HCT116 (cell line): ENCODE results near the gene LRRC4C. TPM values are rescaled to one million over a fixed set of nuclear protein-coding genes. Genes with fewer than 3 reads are reported as not detected.

ENCODE experiments used
- ATAC-seq: fragments of 200-7000 bp; cut with Tn5 transposase; 2 replicates; pipeline ENCODE4 v1.9.1; 2020; ENCODE audit warnings: mild to moderate bottlenecking, moderate library complexity
- BruUV-seq: library from RNA; stranded (reverse); fragments of 400-500 nt; replicated peaks from 2 replicates; lab custom pipeline; 2021; lab: Mats Ljungman, UMichigan
- CTCF ChIA-PET: fragments of 300-600 bp; sonication (Branson Sonifier 250); formaldehyde crosslinking; loops from one replicate; lab custom pipeline; 2021; ENCODE audit warnings: antibody characterized with exemption; lab: Charles Lee
- POLR2A ChIA-PET: fragments of 300-600, 350-600 bp; sonication (Branson Sonifier 250); formaldehyde crosslinking; loops from one replicate; lab custom pipeline; 2021; ENCODE audit warnings: antibody characterized with exemption; lab: Charles Lee
- RAD21 ChIA-PET, 2 experiments: fragments of 300-600 bp; sonication (Branson Sonifier 250); formaldehyde crosslinking; loops; one replicate each; lab custom pipeline; 2023; ENCODE audit warnings: low total read pairs in 2 of 2; ENCODE audit not compliant: uncharacterized antibody in 2 of 2, unreplicated experiment in 2 of 2, low non-redundant PET in 1 of 2; lab: Charles Lee
- DNase-seq: peaks from one replicate; pipeline ENCODE4 v3.0.0-alpha.2; 2010; ENCODE audit warnings: low read depth, low spot score
- H2AFZ ChIP-seq: fragments of 200-600 bp; shearing (Covaris generic), sonication (generic); 2 replicates; pipeline ENCODE4 v1.6.1; 2017; ENCODE audit warnings: low read depth, mixed run types, mixed read lengths, antibody characterized with exemption, low read length; ENCODE audit not compliant: poor library complexity, severe bottlenecking
- H3K27ac ChIP-seq: 2 replicates; pipeline ENCODE4 v1.5.1; 2012; ENCODE audit warnings: low read depth, low read length
- H3K27me3 ChIP-seq: fragments of 200-600 bp; sonication (generic); 2 replicates; pipeline ENCODE4 v1.6.1; 2016; ENCODE audit warnings: mixed run types, low read length, mixed read lengths; ENCODE audit not compliant: insufficient read depth
- H3K36me3 ChIP-seq, 2 experiments: fragments of 200-500 bp in 1 of 2; fragments of 200-600 bp in 1 of 2; sonication (Bioruptor generic) in 1 of 2; sonication (generic) in 1 of 2; 2 replicates each; pipeline versions ENCODE4 v1.5.1 to v1.6.1; 2014 to 2016; ENCODE audit warnings: low read length in 2 of 2, inconsistent platforms in 1 of 2, mixed read lengths in 1 of 2, mixed run types in 1 of 2; ENCODE audit not compliant: insufficient read depth in 2 of 2, control insufficient read depth in 1 of 2
- H3K4me1 ChIP-seq, 2 experiments: fragments of 200-600 bp in 1 of 2; sonication (generic) in 1 of 2; 2 replicates each; pipeline versions ENCODE4 v1.5.1 to v1.6.1; 2012 to 2017; ENCODE audit warnings: low read length in 2 of 2, inconsistent platforms in 1 of 2, mild to moderate bottlenecking in 1 of 2, mixed read lengths in 1 of 2, mixed run types in 1 of 2, moderate library complexity in 1 of 2; ENCODE audit not compliant: insufficient read depth in 2 of 2, control insufficient read depth in 1 of 2
- H3K4me2 ChIP-seq: fragments of 200-600 bp; sonication (generic); 2 replicates; pipeline ENCODE4 v1.6.1; 2017; ENCODE audit warnings: mixed run types, low read length, mixed read lengths
- H3K4me3 ChIP-seq, 2 experiments: fragments of 200-600 bp in 1 of 2; sonication (generic) in 1 of 2; replicated peaks in 1 of 2; 2 replicates each; pipeline ENCODE4 v1.5.1; 2011 to 2016; ENCODE audit warnings: low read length in 2 of 2, control low read depth in 1 of 2, low read depth in 1 of 2, mild to moderate bottlenecking in 1 of 2, mixed read lengths in 1 of 2, mixed run types in 1 of 2
- H3K79me2 ChIP-seq: fragments of 200-600 bp; sonication (generic); 2 replicates; pipeline ENCODE4 v1.6.1; 2017; ENCODE audit warnings: mild to moderate bottlenecking, mixed run types, low read length, moderate library complexity, mixed read lengths; ENCODE audit not compliant: insufficient read depth
- H3K9ac ChIP-seq: fragments of 200-600 bp; sonication (generic); 2 replicates; pipeline ENCODE4 v1.6.1; 2016; ENCODE audit warnings: low read length, mixed read lengths
- H3K9me2 ChIP-seq: fragments of 200-600 bp; sonication (generic), shearing (Covaris generic); 2 replicates; pipeline ENCODE4 v1.6.1; 2017; ENCODE audit warnings: mixed run types, mild to moderate bottlenecking, moderate library complexity; ENCODE audit not compliant: insufficient read depth
- H3K9me3 ChIP-seq, 2 experiments: fragments of 200-500 bp in 1 of 2; fragments of 200-600 bp in 1 of 2; sonication (Bioruptor generic) in 1 of 2; sonication (generic) in 1 of 2; 2 replicates each; pipeline ENCODE4 v1.6.1; 2014 to 2017; ENCODE audit warnings: low read length in 2 of 2, mixed read lengths in 2 of 2, inconsistent platforms in 1 of 2, low read depth in 1 of 2, mild to moderate bottlenecking in 1 of 2, mixed run types in 1 of 2, moderate library complexity in 1 of 2; ENCODE audit not compliant: control insufficient read depth in 1 of 2, insufficient read depth in 1 of 2
- H4K20me1 ChIP-seq: fragments of 200-600 bp; sonication (generic), shearing (Covaris generic); 2 replicates; pipeline ENCODE4 v1.6.1; 2017; ENCODE audit warnings: mixed run types, mild to moderate bottlenecking, moderate library complexity; ENCODE audit not compliant: insufficient read depth
- ELF1 ChIP-seq: IDR thresholded peaks from 2 replicates; pipeline ENCODE4 v1.6.1; 2012; ENCODE audit warnings: low read depth, borderline replicate concordance
- EZH2 ChIP-seq: fragments of 200-600 bp; sonication (generic); IDR thresholded peaks from 2 replicates; pipeline ENCODE4 v1.6.1; 2017; ENCODE audit warnings: antibody characterized with exemption, mixed run types
- EZH2phosphoT487 ChIP-seq: fragments of 200-600 bp; IDR thresholded peaks from 2 replicates; pipeline ENCODE4 v1.6.1; 2018; ENCODE audit warnings: antibody characterized with exemption, borderline replicate concordance
- FOSL1 ChIP-seq: IDR thresholded peaks from 2 replicates; pipeline ENCODE4 v1.6.1; 2012; ENCODE audit warnings: low read depth
- JUND ChIP-seq: IDR thresholded peaks from 2 replicates; pipeline ENCODE4 v1.6.1; 2012
- MAX ChIP-seq: IDR thresholded peaks from 2 replicates; pipeline ENCODE4 v1.6.1; 2012
- POLR2A ChIP-seq: IDR thresholded peaks from 2 replicates; pipeline ENCODE4 v1.7.0; 2011; ENCODE audit warnings: borderline replicate concordance; ENCODE audit not compliant: insufficient read depth, insufficient read length; ENCODE audit errors: extremely low read depth
- POLR2AphosphoS5 ChIP-seq: IDR thresholded peaks from 2 replicates; pipeline ENCODE4 v1.6.1; 2011; ENCODE audit warnings: mild to moderate bottlenecking, low read depth, low read length, moderate library complexity
- SP1 ChIP-seq: IDR thresholded peaks from 2 replicates; pipeline ENCODE4 v1.6.1; 2012; ENCODE audit warnings: low read depth
- ZFX ChIP-seq: fragments of 450-650 bp; IDR thresholded peaks from 2 replicates; pipeline ENCODE4 v1.6.1; 2017
- intact Hi-C: fragments of 100-400 bp; cut with micrococcal nuclease; formaldehyde crosslinking; loops from 2 replicates; pipeline ENCODE4 v1.10.0; 2022
- total RNA-seq: library from RNA; stranded (reverse); gene quantifications from one replicate; pipeline ENCODE4 v1.2.1, GENCODE V29; 2021; ENCODE audit not compliant: unreplicated experiment
- TF ChIP-seq, protein P1 (sequence below): IDR thresholded peaks from 2 replicates; pipeline ENCODE4 v1.6.1; 2012; ENCODE audit warnings: low read depth
- TF ChIP-seq, protein P2 (sequence below): IDR thresholded peaks from 2 replicates; pipeline ENCODE4 v1.6.1; 2011; ENCODE audit warnings: mild to moderate bottlenecking, low read length, moderate library complexity; ENCODE audit not compliant: insufficient replicate concordance; ENCODE audit errors: extremely low read depth
- TF ChIP-seq, protein P3 (sequence below), 3 experiments: fragments of 200-600 bp in 1 of 3; sonication (generic) in 1 of 3; IDR thresholded peaks in 2 of 3; conservative IDR thresholded peaks in 1 of 3; 2 replicates each; pipeline ENCODE4 v1.5.1; 2012 to 2017; ENCODE audit warnings: low read depth in 2 of 3, low read length in 2 of 3, antibody characterized with exemption in 1 of 3, borderline replicate concordance in 1 of 3, control low read depth in 1 of 3, mild to moderate bottlenecking in 1 of 3, mixed read lengths in 1 of 3, mixed run types in 1 of 3, moderate library complexity in 1 of 3; ENCODE audit not compliant: insufficient read depth in 1 of 3
- TF ChIP-seq, protein P4 (sequence below): IDR thresholded peaks from 2 replicates; pipeline ENCODE4 v1.6.1; 2012

LRRC4C gene
- total RNA-seq, 1 experiment from 2014 or later = not detected

GRCh38 chr11:41392596-41392995, 66.9 kb downstream of the LRRC4C start (continued):
- TF ChIP-seq, protein P1, sequence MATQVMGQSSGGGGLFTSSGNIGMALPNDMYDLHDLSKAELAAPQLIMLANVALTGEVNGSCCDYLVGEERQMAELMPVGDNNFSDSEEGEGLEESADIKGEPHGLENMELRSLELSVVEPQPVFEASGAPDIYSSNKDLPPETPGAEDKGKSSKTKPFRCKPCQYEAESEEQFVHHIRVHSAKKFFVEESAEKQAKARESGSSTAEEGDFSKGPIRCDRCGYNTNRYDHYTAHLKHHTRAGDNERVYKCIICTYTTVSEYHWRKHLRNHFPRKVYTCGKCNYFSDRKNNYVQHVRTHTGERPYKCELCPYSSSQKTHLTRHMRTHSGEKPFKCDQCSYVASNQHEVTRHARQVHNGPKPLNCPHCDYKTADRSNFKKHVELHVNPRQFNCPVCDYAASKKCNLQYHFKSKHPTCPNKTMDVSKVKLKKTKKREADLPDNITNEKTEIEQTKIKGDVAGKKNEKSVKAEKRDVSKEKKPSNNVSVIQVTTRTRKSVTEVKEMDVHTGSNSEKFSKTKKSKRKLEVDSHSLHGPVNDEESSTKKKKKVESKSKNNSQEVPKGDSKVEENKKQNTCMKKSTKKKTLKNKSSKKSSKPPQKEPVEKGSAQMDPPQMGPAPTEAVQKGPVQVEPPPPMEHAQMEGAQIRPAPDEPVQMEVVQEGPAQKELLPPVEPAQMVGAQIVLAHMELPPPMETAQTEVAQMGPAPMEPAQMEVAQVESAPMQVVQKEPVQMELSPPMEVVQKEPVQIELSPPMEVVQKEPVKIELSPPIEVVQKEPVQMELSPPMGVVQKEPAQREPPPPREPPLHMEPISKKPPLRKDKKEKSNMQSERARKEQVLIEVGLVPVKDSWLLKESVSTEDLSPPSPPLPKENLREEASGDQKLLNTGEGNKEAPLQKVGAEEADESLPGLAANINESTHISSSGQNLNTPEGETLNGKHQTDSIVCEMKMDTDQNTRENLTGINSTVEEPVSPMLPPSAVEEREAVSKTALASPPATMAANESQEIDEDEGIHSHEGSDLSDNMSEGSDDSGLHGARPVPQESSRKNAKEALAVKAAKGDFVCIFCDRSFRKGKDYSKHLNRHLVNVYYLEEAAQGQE = no peak
- no peak for TF ChIP-seq FOSL1
- no peak for TF ChIP-seq EZH2

- no peaks in the 10 kb centered on the region for H3K36me3 ChIP-seq
- no peaks in the 10 kb centered on the region for H3K27me3 ChIP-seq
- H3K9ac ChIP-seq = no peak overlapping the region
- ATAC-seq = no peak
- no peaks in the 10 kb centered on the region for H3K79me2 ChIP-seq
- no peaks in the 10 kb centered on the region for H3K9me2 ChIP-seq
- no peaks in the 10 kb centered on the region; the same call in 1 of the 2 replicates for H4K20me1 ChIP-seq
- no peak overlapping the region for H3K27ac ChIP-seq
- RAD21 ChIA-PET = no interaction called here
- no TSS peak for BruUV-seq
- CTCF ChIA-PET = no interaction called here
- H3K4me1 ChIP-seq = no peaks in the 10 kb centered on the region
- H3K9me3 ChIP-seq = peaks cover 13 to 23% of the 10 kb centered on the region in 2 experiments; a peak in 2 of 4 replicates
- POLR2A ChIA-PET = no interaction called here
- no peak overlapping the region for H2AFZ ChIP-seq
- H3K4me3 ChIP-seq = no peak overlapping the region
- intact Hi-C loops = no loop called here
- DNase-seq = no peak
- H3K4me2 ChIP-seq = no peak overlapping the region
- TF ChIP-seq, protein P2, sequence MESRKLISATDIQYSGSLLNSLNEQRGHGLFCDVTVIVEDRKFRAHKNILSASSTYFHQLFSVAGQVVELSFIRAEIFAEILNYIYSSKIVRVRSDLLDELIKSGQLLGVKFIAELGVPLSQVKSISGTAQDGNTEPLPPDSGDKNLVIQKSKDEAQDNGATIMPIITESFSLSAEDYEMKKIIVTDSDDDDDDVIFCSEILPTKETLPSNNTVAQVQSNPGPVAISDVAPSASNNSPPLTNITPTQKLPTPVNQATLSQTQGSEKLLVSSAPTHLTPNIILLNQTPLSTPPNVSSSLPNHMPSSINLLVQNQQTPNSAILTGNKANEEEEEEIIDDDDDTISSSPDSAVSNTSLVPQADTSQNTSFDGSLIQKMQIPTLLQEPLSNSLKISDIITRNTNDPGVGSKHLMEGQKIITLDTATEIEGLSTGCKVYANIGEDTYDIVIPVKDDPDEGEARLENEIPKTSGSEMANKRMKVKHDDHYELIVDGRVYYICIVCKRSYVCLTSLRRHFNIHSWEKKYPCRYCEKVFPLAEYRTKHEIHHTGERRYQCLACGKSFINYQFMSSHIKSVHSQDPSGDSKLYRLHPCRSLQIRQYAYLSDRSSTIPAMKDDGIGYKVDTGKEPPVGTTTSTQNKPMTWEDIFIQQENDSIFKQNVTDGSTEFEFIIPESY = no peak
- TF ChIP-seq FOSL1 = no peak
- no peak for TF ChIP-seq EZH2phosphoT487
- no peak for TF ChIP-seq POLR2AphosphoS5
- TF ChIP-seq MAX = no peak
- TF ChIP-seq, protein P3, sequence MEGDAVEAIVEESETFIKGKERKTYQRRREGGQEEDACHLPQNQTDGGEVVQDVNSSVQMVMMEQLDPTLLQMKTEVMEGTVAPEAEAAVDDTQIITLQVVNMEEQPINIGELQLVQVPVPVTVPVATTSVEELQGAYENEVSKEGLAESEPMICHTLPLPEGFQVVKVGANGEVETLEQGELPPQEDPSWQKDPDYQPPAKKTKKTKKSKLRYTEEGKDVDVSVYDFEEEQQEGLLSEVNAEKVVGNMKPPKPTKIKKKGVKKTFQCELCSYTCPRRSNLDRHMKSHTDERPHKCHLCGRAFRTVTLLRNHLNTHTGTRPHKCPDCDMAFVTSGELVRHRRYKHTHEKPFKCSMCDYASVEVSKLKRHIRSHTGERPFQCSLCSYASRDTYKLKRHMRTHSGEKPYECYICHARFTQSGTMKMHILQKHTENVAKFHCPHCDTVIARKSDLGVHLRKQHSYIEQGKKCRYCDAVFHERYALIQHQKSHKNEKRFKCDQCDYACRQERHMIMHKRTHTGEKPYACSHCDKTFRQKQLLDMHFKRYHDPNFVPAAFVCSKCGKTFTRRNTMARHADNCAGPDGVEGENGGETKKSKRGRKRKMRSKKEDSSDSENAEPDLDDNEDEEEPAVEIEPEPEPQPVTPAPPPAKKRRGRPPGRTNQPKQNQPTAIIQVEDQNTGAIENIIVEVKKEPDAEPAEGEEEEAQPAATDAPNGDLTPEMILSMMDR (IDR thresholded peaks at IDR 0.05 in 2 of 3, conservative IDR thresholded peaks at IDR 0.05 in 1 of 3; ENCODE audit: borderline replicate concordance in 1 of 3, insufficient read depth in 1 of 3, low read depth in 2 of 3, low read length in 2 of 3) = no peak
- no peak for TF ChIP-seq ZFX
- TF ChIP-seq POLR2A = no peak
- no peak for TF ChIP-seq ELF1
- TF ChIP-seq SP1 = no peak
- TF ChIP-seq, protein P4, sequence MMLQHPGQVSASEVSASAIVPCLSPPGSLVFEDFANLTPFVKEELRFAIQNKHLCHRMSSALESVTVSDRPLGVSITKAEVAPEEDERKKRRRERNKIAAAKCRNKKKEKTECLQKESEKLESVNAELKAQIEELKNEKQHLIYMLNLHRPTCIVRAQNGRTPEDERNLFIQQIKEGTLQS = no peak
- TF ChIP-seq JUND = no peak
Observed at GRCh38 chr11:41389623-41390130, 69.8 kb downstream of the LRRC4C start.
